ENCODE data around the gene NDUFS6.

The NDUFS6 gene

GRCh38 chr5:1857256-1857600, 56.0 kb downstream of the NDUFS6 start:
- no peak for DNase-seq

DNA sequence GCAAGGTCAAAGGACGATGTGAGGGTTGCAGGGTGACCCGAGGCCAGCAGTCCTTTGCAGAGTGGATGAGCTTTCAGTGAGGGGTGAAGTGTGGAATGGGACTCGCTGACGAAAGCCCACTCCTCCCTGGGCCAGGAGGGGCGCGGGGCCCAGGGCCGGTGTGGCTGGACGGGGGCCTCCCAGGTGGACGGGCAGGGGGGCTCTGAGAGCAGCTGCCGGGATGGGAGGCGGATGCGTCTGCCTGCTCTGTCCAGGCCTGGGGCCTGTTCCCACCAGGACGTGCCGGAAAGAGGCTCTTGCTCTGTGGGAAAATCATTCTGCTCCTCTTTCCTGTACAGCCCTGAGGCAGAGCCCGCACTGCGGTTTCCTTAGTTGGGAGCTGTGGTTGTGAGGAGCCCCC, 57.2 kb downstream of the NDUFS6 start:
- no peak for DNase-seq

- no peak for DNase-seq
Observed at GRCh38 chr5:1859099-1859498, 57.9 kb downstream of the NDUFS6 start.

DNA sequence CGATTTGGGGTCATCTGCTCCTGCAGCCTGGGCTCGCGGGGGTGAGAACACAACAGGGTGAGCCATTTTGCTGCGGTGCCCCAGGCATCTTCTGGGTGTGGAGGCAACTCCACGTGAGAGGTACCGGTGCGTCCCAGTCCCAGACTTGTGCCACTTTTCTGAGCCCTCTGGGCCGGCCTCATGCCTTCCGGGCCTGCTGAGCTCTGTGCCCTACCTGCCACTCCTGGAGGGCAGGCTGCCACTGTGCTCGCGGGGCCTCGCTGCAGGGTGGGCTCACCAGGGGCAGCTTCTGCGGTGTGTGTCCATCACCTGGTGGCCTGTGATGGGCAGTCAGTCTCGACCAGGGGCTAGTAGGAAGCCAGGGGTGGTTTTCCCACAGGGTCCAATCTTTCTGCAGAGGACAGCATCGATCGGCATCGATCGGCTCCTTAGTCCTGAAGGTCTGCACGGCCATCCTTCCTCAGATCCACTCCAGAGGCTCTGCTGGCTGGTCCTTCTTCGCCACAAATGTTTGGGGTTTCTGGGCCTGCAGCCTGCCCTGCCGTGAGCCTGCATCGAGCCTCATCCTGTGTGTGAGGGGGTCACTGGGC, 58.9 kb downstream of the NDUFS6 start:
- no peak for DNase-seq

DNA sequence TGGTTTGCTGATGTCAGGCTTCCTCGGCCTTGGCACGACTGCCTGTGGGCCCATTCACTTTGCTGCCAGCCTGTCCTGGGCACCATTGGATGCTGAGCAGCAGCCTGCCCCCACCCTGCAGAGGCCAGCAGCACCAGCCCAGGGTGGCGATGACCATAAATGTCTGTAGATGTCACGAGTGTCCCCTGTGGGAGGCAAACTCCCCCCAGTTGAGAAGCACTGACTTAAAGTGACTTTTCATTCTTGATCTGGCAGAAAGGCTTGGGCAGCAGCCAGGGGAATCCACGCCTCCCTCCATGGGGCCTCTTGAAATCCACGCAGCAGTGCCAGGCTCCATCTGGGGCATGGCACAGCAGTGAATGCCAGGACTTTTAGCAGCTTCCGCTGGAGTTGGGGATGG, 59.7 kb downstream of the NDUFS6 start:
- DNase-seq, result no peak

GRCh38 chr5:1864896-1865440, 63.8 kb downstream of the NDUFS6 start:
- DNase-seq, result no peak

GRCh38 chr5:1865486-1865885, 64.3 kb downstream of the NDUFS6 start:
- DNase-seq, result no peak

Measured in NCI-H1436 treated with DMSO at 0.1 percent for 48 hours (cell line).